GM13977 (cell line): ENCODE results near the gene HPSE2.

Experiments used
- DNase-seq: peaks from one replicate; pipeline ENCODE4 v3.0.0; 2012; ENCODE audit warnings: low spot score
- CTCF ChIP-seq: IDR thresholded peaks from 2 replicates; pipeline ENCODE4 v1.5.1; 2012; ENCODE audit warnings: mild to moderate bottlenecking, control low read depth; ENCODE audit not compliant: insufficient read depth; ENCODE audit errors: extremely low read depth, missing control alignments
- in situ Hi-C: fragments of 300-500 bp; cut with MboI; formaldehyde crosslinking; loops from one replicate; pipeline ENCODE4 v1.12.0; 2022; ENCODE audit warnings: low sequenced_read_pairs, low pct_unique_long_range_greater_than_20kb, mixed read lengths, inconsistent platforms; ENCODE audit not compliant: unreplicated experiment

HPSE2 gene

DNA sequence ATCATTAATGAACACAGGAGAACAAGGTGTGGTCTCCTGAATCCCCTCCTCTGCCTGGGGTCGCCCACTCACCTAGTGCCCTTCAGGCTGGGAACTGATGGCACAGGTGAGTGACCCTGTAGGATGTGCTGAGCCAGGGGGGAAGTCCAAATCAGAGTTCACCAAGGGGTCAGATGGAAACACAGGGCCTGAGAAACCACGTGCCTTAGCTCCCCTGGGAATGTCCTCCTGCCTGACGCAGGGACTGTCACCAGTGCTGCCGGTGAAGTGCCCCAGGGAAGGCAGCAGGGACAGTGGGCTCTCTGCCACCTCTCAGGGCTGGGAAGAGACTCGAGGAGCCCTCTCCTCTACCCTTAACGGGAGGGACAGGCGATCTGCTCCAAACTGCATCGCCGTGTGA lies 814.9 kb downstream of the HPSE2 start:
- in situ Hi-C loops = no loop called here
- TF ChIP-seq CTCF = no peak
- no peak for DNase-seq

GRCh38 chr10:98419469-98420261 lies 816.0 kb downstream of the HPSE2 start:
- no peak for DNase-seq
- in situ Hi-C loops = no loop called here
- no peak for TF ChIP-seq CTCF

DNA sequence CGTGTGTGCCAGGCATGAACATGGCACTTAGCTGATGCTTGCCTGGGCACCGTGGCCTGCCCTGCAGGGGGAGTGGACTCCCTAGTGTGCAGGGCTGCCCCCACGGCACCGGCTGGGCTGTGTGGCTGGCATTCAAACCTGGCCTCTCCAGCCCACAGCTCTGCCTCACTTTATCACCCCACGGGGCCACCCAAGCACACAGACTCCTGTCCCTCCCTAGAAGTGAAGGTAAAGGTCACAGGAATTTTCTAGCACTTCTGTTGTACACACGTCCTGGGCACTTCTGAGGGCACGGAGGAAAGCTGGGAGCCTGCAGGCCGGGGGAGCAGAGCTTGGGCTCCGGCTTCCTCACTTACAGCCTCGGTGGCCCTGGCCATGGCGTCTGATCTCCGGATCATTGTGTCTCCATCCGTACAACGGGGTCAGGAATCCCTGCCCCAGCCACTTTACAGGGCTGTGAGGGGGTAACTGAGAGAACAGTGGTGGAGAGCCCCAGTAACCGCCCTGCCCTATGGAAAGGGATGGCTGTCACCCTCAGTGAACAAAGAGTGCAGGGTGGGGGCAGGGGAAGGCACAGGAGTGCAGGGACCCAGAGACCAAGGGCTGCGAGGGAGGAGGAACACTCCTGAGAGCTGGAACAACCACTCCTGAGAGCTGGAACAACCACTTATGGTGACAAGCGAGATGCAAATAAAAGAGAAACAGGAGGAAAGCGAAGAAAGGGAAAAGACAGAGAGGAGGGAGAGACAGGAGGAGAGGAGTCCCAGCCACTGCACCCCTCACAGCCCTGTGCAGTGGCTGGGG lies 816.8 kb downstream of the HPSE2 start:
- no peak for TF ChIP-seq CTCF
- in situ Hi-C loops = no loop called here
- no peak for DNase-seq

DNA sequence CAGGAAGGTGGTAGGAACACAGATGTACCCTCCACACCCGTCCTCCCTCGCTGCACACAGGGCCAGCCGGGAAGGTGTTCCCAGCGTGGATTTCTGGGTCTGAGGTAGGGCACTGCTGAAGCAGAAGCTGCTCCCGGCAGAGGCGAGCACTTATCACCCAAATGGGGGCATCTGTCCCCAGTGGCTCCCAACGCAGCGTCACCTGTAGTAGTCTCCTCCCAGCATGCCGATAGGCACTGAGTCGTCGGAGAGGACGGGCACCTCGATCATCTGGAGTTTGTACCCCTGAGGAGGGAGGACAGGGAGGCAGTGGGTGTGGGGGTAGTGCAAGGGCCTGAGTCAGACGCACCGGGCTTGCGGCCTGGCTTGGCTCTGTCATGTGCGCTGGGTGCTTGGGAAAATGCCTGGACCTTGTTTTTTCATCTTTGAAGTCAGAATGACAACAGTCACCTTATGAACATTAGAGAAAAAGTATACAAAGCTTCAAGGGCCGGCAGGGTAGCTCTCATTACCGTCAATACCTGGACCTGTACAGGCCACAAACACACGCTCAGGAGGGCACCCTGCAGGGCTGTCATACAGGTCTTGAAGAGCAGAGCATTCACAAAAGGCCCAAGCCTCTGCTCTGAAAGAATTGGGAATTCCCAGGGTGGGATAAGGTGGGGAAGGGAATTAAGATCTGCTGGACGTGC lies 817.5 kb downstream of the HPSE2 start:
- no peak for TF ChIP-seq CTCF
- DNase-seq = no peak
- in situ Hi-C loops = no loop called here

DNA sequence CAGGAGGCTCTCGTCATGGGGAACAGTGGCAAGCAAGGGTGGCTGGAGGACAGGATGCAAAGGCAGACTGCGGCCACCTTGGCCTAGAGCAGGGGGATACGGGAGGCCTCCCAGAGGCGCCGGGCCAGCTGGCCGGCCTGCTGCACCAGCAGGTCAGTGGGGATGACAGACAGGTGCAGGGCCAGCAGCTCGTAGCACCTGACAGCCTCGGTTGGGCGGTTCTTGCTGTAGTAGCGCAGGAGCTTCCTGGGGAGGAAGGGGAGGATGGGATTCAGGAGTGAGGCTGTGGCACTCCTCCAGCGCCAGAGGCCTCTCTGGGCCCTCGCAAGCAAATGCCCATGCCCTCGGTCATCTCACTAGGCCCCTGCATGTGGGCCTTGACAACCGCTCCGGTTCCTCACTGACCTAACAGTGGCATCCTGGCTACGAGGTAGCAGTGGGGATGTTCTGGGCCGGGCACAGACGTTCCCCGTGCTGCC lies 818.1 kb downstream of the HPSE2 start:
- DNase-seq = no peak
- in situ Hi-C loops = no loop called here
- TF ChIP-seq CTCF = no peak

DNA sequence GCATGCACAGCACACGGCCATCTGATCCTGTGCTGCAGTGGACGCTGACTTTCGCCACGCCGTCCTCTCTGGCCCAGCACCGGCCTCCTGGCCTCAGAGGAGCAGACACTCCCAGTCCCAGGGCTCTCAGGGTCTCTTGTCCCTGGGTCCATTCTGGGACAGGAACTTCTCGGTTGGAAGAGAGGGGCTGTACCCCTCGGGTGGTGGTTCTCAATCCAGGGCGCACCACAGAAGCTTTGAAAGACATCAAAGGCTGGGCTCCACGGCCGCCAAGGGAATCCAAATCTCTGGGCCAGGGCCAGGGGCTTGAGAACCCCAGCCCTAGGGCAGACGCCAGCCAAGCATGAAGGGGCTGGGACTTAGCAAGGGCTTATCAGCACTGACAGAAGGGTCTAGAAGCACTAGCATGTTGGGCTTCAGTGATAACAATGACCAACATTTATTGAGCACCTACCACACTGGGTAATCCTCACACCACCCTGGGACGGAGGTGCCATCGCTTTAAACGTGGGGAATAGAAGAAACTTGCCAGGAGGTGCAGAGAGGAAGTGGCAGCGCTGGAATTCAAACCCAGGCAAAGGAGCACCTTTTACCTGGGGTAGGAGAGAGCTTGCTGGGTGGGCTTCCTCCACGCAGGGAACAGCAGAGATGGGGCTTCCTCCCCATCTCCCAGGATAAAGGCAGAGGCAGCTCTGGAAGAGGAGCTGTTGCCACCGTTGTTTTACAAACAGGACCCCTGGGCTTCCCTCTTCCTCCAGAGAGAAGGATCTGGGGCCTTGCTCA lies 818.9 kb downstream of the HPSE2 start:
- no peak for TF ChIP-seq CTCF
- no peak for DNase-seq
- in situ Hi-C loops = no loop called here
